C4-2B (cell line): ENCODE results near the gene CCDC18.
"Not testable (repeated sequence)": the region's sequence is repeated elsewhere in the genome, so short reads cannot be mapped to it uniquely, and the experiment has no call there.

Experiments used
- H3K27ac ChIP-seq: fragments of 450-650 bp; 2 replicates; pipeline ENCODE4 v1.5.1; 2017
- CTCF ChIP-seq: fragments of 450-650 bp; conservative IDR thresholded peaks from 2 replicates; pipeline ENCODE4 v1.5.1; 2017; ENCODE audit warnings: mild to moderate bottlenecking
- ZFX ChIP-seq: fragments of 450-650 bp; IDR thresholded peaks from 2 replicates; pipeline ENCODE4 v1.6.1; 2017

Gene CCDC18

DNA sequence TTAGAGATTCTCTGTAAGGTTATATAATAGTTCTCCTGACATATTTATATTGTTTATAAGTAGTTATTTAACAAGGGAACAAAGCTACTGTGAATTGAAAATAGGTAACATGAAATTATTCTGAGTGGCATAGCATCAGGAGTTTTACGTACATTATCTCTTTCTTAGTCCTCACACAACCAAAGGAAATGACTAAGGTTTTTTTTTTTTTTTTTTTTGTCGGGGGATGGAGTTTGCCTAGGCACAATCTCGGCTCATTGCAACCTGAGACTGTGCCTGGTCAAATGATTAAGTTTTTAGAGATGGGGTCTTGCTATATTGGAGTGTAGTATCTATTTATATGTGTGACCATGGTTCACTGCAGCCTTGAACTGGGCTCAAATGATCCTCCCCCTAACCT lies 25.2 kb upstream of the CCDC18 start:
- H3K27ac ChIP-seq = no peak overlapping the region
- TF ChIP-seq CTCF (no peak), ZFX (no peak)

DNA sequence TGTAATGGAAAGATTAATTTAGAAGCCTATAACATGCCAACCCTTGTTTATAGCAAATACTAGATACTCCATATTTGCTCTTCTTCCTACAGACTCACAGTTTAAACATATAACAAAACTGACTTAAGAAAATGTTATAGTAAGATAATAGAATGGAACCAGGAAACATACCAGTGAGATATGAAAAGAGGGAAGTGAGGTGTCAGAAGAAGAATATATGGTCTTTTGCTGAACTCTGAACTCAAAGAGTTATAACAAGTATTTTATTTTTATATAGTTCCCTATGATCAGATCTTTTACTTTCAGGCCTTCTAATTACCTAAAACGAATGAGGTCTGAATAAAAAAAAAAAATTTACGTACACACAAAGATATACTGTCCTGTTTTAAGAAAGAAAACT lies 21.2 kb upstream of the CCDC18 start:
- TF ChIP-seq ZFX (no peak), CTCF (no peak)
- H3K27ac ChIP-seq = no peak overlapping the region

DNA sequence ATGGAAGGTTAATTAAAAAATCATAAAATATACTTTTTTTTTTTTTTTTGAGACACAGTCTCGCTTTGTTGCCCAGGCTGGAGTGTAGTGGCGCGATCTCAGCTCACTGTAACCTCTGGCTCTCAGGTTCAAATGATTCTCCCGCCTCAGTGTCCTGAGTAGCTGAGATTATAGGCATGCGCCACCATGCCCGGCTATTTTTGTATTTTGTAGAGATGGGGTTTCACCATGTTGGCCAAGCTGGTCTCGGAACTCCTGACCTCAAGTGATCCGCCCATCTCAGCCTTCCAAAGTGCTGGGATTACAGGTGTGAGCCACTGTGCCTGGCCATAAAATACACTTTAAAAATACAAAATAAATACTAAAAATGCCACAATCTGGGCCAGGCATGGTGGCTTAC lies 17.2 kb upstream of the CCDC18 start:
- H3K27ac ChIP-seq = not testable (repeated sequence)

- TF ChIP-seq ZFX = no peak
- TF ChIP-seq CTCF = no peak
- H3K27ac ChIP-seq = no peak overlapping the region
Observed at GRCh38 chr1:93164816-93165215, 15.7 kb upstream of the CCDC18 start.

GRCh38 chr1:93165895-93166294 lies 14.6 kb upstream of the CCDC18 start:
- not testable (repeated sequence) for H3K27ac ChIP-seq

DNA sequence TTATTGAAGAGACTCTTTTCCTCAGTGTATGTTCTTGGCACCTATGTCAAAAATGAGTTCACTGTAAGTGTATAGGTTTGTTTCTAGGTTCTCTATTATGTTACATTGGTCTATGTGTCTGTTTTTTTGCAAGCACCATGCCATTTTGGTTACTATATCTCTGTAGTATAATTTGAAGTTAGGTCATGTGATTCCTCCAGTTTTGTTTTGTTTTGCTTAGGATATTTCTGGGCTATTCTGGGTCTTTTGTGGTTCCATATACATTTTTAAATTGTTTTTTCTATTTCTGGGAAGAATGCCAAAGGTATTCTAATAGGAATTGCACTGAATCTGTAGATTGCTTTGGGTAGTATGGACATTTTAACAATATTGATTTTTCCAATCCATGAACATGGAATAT lies 13.5 kb upstream of the CCDC18 start:
- TF ChIP-seq CTCF = no peak
- no peak for TF ChIP-seq ZFX
- no peak overlapping the region for H3K27ac ChIP-seq

DNA sequence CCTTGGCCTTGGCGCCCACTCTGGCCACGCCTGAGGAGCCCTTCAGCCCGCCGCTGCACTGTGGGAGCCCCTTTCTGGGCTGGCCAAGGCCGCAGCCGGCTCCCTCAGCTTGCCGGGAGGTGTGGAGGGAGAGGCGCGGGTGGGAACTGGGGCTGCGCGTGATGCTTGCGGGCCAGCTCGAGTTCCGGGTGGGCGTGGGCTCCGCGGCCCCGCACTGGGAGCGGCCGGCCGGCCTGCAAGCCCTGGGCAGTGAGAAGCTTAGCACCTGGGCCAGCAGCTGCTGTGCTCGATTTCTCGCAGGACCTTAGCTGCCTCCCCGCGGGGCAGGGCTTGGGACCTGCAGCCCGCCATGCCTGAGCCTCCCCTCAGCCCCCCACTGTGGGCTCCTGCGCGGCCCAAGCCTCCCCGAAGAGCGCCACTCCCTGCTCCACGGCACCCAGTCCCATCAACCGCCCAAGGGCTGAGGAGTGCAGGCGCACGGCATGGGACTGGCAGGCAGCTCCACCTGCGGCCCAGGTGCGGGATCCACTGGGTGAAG lies 10.3 kb upstream of the CCDC18 start:
- not testable (repeated sequence) for H3K27ac ChIP-seq

GRCh38 chr1:93171549-93172034 lies 8.9 kb upstream of the CCDC18 start:
- no peak overlapping the region for H3K27ac ChIP-seq
- TF ChIP-seq CTCF = no peak
- TF ChIP-seq ZFX = no peak

DNA sequence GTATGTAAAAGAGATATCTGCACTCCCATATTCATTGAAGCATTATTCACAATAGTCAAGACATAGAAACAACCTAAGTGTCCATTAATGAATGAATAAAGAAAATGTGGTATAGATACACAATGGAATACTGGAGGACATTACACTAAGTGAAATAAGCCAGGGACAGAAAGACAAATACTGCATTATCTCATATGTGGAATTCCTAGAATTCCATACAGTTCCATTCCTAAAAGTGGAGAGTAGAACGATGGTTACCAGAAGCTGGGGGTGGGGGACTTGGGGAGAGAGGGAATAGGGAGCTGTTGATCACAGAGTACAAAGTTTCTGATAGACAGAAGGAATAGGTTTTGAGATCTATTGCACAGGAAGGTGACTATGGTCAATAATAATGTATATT lies 7.7 kb upstream of the CCDC18 start:
- no peak overlapping the region for H3K27ac ChIP-seq
- TF ChIP-seq ZFX (no peak), CTCF (no peak)

DNA sequence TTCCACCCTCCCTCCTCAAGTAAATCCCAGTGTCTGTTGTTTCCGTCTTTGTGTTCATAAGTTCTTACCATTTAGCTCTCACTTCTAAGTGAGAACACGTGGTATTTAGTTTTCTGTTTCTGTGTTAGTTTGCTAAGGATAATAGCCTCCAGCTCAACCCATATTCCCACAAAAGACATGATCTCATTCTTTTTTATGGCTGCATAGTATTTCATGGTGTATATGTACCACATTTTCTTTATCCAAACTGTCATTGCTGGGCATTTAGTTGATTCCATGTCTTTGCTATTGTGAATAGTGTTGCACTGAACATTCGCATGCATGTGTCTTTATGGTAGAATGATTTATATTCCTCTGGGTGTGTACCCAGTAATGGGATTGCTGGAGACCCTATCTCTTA lies 5.9 kb upstream of the CCDC18 start:
- not testable (repeated sequence) for H3K27ac ChIP-seq
